ENCODE results near the gene HK1. TPM values are rescaled to one million over a fixed set of nuclear protein-coding genes. Genes with fewer than 3 reads are reported as not detected.

The HK1 gene
- total RNA-seq, 1 donor from 2014 or later, result 84.0 TPM

DNA sequence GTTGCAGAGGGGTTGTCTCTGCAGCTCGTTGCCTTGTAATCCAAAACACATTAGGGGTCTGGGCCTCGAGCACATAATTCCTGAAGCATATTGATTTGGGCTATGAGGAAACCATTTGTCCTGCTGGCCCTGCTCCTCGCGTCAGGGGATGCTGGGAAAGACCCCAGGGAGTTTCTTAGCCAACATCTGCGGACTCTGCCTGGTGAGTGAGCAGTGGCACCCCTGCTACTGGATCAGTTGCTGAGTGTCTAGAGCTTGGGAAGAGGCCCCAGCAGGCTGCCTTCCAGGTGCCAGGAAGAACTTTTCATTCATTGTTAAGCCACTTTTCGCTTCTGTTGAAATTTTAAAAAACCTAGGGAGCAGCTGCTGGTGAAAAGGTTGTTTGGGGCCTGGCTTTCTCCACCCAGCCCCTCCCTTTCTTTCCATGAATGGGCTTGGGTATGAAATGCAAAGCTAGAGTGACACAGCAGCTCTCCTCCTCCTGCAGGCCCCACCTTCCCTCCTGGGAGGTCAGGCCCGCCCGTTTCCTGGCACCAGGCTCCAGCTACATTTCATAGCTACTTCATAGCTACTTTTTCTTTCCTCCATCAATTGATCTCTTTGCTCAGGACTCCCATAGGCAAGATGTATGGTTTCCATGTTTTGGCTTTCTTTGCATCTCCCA is 111.7 kb downstream of the HK1 start:
- DNase-seq, result no peak

DNA sequence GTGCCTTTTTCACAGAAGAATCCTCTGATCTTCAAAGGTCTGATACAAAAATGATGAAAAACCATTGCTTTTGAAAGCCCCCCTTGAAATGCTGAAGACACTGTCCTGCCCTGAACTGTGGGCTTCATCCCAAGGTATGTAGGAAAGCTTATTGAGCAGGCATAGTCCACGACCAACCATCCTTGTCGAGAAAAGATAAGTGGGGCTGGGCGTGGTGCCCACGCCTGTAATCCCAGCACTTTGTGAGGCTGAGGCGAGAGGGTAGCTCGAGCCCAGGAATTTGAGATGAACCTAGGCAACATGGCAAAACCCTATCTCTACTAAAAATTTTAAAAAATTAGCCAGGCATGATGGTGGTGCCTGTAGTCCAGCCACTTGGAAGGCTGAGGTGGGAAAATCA is 112.9 kb downstream of the HK1 start:
- DNase-seq, result no peak
- H3K36me3 ChIP-seq, result peaks cover 90% of the 10 kb centered on the region
- intact Hi-C loops (cut with DNase I), result no loop called here
- H3K27ac ChIP-seq, result no peak overlapping the region
- TF ChIP-seq, protein P1, sequence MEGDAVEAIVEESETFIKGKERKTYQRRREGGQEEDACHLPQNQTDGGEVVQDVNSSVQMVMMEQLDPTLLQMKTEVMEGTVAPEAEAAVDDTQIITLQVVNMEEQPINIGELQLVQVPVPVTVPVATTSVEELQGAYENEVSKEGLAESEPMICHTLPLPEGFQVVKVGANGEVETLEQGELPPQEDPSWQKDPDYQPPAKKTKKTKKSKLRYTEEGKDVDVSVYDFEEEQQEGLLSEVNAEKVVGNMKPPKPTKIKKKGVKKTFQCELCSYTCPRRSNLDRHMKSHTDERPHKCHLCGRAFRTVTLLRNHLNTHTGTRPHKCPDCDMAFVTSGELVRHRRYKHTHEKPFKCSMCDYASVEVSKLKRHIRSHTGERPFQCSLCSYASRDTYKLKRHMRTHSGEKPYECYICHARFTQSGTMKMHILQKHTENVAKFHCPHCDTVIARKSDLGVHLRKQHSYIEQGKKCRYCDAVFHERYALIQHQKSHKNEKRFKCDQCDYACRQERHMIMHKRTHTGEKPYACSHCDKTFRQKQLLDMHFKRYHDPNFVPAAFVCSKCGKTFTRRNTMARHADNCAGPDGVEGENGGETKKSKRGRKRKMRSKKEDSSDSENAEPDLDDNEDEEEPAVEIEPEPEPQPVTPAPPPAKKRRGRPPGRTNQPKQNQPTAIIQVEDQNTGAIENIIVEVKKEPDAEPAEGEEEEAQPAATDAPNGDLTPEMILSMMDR (IDR thresholded peaks at IDR 0.05), result no peak
- H3K4me1 ChIP-seq, result peaks cover 3% of the 10 kb centered on the region
- H3K9me3 ChIP-seq, result no peaks in the 10 kb centered on the region
- no peaks in the 10 kb centered on the region for H3K27me3 ChIP-seq
- no peak overlapping the region for H3K4me3 ChIP-seq
- ATAC-seq, result no peak

More for the DNA sequence above, 111.7 kb downstream of the HK1 start:
- TF ChIP-seq, protein P1 (IDR thresholded peaks at IDR 0.05), result no peak
- H3K27ac ChIP-seq, result no peak overlapping the region
- no peaks in the 10 kb centered on the region for H3K27me3 ChIP-seq
- H3K9me3 ChIP-seq, result no peaks in the 10 kb centered on the region
- H3K4me3 ChIP-seq, result no peak overlapping the region
- ATAC-seq, result no peak
- peaks cover 3% of the 10 kb centered on the region for H3K4me1 ChIP-seq
- intact Hi-C loops (cut with DNase I), result no loop called here
- peaks cover 90% of the 10 kb centered on the region for H3K36me3 ChIP-seq

DNA sequence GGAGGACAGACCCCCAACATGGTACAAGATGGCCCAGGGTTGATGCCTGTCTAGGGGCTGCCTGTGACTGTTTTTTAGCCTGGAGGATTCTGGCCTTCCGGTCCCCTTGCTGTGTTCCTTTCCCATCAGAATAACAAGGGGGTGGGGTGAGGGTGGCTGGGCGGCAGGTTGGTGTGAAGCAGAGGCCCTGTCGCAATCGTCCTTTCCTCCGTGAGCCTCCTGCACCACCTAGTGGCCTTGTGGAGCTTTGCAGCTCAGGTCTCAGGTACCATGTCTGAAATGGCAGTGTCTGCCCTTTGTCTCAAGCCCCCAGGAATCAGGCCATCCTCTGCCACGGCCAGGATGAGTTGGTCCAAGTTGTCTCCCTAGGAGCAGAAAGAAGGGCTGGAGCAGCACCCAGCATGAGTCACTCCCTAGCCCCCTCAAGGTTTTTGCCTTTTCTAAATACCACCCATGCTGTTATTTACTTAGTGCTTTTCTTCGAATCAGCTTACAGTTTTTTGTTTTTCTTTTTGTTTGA is 114.2 kb downstream of the HK1 start:
- Histone ChIP-seq H3K4me1 (peaks cover 3% of the 10 kb centered on the region), H3K9me3 (no peaks in the 10 kb centered on the region), H3K27me3 (no peaks in the 10 kb centered on the region), H3K27ac (no peak overlapping the region), H3K36me3 (peaks cover 90% of the 10 kb centered on the region), H3K4me3 (no peak overlapping the region)
- DNase-seq, result peak; percentile 88
- TF ChIP-seq, protein P1 (IDR thresholded peaks at IDR 0.05), result peak; percentile 95
- intact Hi-C loops (cut with DNase I), result no loop called here
- peak; percentile 99 for ATAC-seq

DNA sequence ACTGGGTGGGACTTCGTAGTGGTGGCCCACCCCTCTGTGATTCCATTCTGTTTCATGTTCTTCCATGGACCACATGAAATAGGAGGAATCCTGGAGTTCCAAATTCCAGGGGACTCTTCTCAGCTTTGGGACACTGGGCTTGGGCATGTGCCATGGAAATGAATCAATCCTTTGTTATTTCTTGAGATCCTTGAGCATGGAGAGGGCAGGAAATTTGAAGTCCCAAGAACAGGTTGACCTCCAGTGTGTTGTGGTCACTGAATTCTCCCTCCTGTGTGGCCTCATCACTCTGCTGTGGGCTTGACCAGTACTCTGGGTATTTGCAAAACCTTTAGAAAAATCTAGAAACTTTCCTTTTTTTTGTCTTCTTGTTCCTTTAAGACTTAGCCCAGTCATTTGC is 115.7 kb downstream of the HK1 start:
- TF ChIP-seq, protein P1 (IDR thresholded peaks at IDR 0.05), result no peak
- Histone ChIP-seq H3K4me1 (peaks cover 3% of the 10 kb centered on the region), H3K27me3 (no peaks in the 10 kb centered on the region), H3K27ac (no peak overlapping the region), H3K9me3 (no peaks in the 10 kb centered on the region), H3K36me3 (peaks cover 85% of the 10 kb centered on the region), H3K4me3 (no peak overlapping the region)
- intact Hi-C loops (cut with DNase I), result loop anchor here (2.0 kb wide), 1 partner anchor 159 kb away; no protein-coding TSS in a partner anchor
- ATAC-seq (no peak), DNase-seq (no peak)

DNA sequence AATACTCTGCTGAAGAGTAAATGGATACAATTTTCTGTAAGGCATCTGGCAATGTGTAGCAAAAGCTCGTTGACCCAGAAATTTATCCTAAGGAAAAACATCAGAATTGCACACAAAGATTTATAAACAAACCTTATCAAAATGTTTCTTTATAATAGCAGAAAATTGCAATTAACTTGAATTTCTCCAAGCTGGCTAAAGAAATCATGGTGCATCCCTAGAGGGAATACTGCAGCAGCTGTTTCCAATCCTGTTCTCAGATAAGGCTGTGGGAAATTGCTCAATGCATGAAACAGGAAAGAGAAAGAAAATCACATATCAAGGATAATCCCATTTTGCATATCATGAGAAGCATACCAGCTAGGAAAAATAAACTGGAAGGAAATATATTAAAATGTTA is 119.7 kb downstream of the HK1 start:
- Histone ChIP-seq H3K4me1 (no peaks in the 10 kb centered on the region), H3K36me3 (peaks cover 90% of the 10 kb centered on the region), H3K27ac (peak overlapping the region; percentile 7), H3K27me3 (no peaks in the 10 kb centered on the region), H3K4me3 (no peak overlapping the region), H3K9me3 (no peaks in the 10 kb centered on the region)
- ATAC-seq (no peak), DNase-seq (no peak)
- intact Hi-C loops (cut with DNase I), result no loop called here
- TF ChIP-seq, protein P1 (IDR thresholded peaks at IDR 0.05), result no peak

Measured in upper lobe of right lung (tissue), 1 donor.